Measurements from ENCODE around the gene PPP1R9A.

Gene PPP1R9A

GRCh38 chr7:95089414-95090315 lies 182.3 kb downstream of the PPP1R9A start:
- H3K36me3 ChIP-seq (ENCODE audit: control insufficient read depth, insufficient read depth, low read length), result no peaks in the 10 kb centered on the region
- H3K27me3 ChIP-seq (replicated peaks; ENCODE audit: control insufficient read depth, insufficient read depth, low read length, poor library complexity, severe bottlenecking), result no peaks in the 10 kb centered on the region
- DNase-seq, result no peak
- H3K4me3 ChIP-seq (ENCODE audit: insufficient read depth, low read depth, low read length, poor library complexity, severe bottlenecking), result no peak overlapping the region
- H3K27ac ChIP-seq (ENCODE audit: insufficient read depth, low read length, poor library complexity, severe bottlenecking), result no peak overlapping the region
- no peaks in the 10 kb centered on the region for H3K4me1 ChIP-seq (ENCODE audit: control insufficient read depth, insufficient read depth, low read length, poor library complexity, severe bottlenecking)
- H3K9me3 ChIP-seq (ENCODE audit: control insufficient read depth, low read length), result no peaks in the 10 kb centered on the region

- no peaks in the 10 kb centered on the region for H3K9me3 ChIP-seq (ENCODE audit: control insufficient read depth, low read length)
- H3K27ac ChIP-seq (ENCODE audit: insufficient read depth, low read length, poor library complexity, severe bottlenecking), result no peak overlapping the region
- no peaks in the 10 kb centered on the region for H3K4me1 ChIP-seq (ENCODE audit: control insufficient read depth, insufficient read depth, low read length, poor library complexity, severe bottlenecking)
- no peak for DNase-seq
- no peaks in the 10 kb centered on the region for H3K27me3 ChIP-seq (replicated peaks; ENCODE audit: control insufficient read depth, insufficient read depth, low read length, poor library complexity, severe bottlenecking)
- H3K36me3 ChIP-seq (ENCODE audit: control insufficient read depth, insufficient read depth, low read length), result no peaks in the 10 kb centered on the region
- no peak overlapping the region for H3K4me3 ChIP-seq (ENCODE audit: insufficient read depth, low read depth, low read length, poor library complexity, severe bottlenecking)
Measured at GRCh38 chr7:95092324-95092723, 184.9 kb downstream of the PPP1R9A start.

- Histone ChIP-seq H3K9me3 (ENCODE audit: control insufficient read depth, low read length) (no peaks in the 10 kb centered on the region), H3K27me3 (replicated peaks; ENCODE audit: control insufficient read depth, insufficient read depth, low read length, poor library complexity, severe bottlenecking) (no peaks in the 10 kb centered on the region), H3K4me3 (ENCODE audit: insufficient read depth, low read depth, low read length, poor library complexity, severe bottlenecking) (no peak overlapping the region), H3K27ac (ENCODE audit: insufficient read depth, low read length, poor library complexity, severe bottlenecking) (no peak overlapping the region), H3K36me3 (ENCODE audit: control insufficient read depth, insufficient read depth, low read length) (no peaks in the 10 kb centered on the region), H3K4me1 (ENCODE audit: control insufficient read depth, insufficient read depth, low read length, poor library complexity, severe bottlenecking) (no peaks in the 10 kb centered on the region)
- no peak for DNase-seq
Measured at GRCh38 chr7:95095259-95095965, 188.0 kb downstream of the PPP1R9A start.

- no peak overlapping the region for H3K4me3 ChIP-seq (ENCODE audit: insufficient read depth, low read depth, low read length, poor library complexity, severe bottlenecking)
- H3K4me1 ChIP-seq (ENCODE audit: control insufficient read depth, insufficient read depth, low read length, poor library complexity, severe bottlenecking), result no peaks in the 10 kb centered on the region
- H3K27me3 ChIP-seq (replicated peaks; ENCODE audit: control insufficient read depth, insufficient read depth, low read length, poor library complexity, severe bottlenecking), result no peaks in the 10 kb centered on the region
- no peaks in the 10 kb centered on the region for H3K9me3 ChIP-seq (ENCODE audit: control insufficient read depth, low read length)
- H3K27ac ChIP-seq (ENCODE audit: insufficient read depth, low read length, poor library complexity, severe bottlenecking), result no peak overlapping the region
- no peak for DNase-seq
- H3K36me3 ChIP-seq (ENCODE audit: control insufficient read depth, insufficient read depth, low read length), result no peaks in the 10 kb centered on the region
Measured at GRCh38 chr7:95095966-95096540, 188.7 kb downstream of the PPP1R9A start.

GRCh38 chr7:95097291-95097690 lies 189.9 kb downstream of the PPP1R9A start:
- DNase-seq, result no peak
- H3K4me1 ChIP-seq (ENCODE audit: control insufficient read depth, insufficient read depth, low read length, poor library complexity, severe bottlenecking), result no peaks in the 10 kb centered on the region

GRCh38 chr7:95097851-95098250 lies 190.5 kb downstream of the PPP1R9A start:
- Histone ChIP-seq H3K36me3 (ENCODE audit: control insufficient read depth, insufficient read depth, low read length) (no peaks in the 10 kb centered on the region), H3K27me3 (replicated peaks; ENCODE audit: control insufficient read depth, insufficient read depth, low read length, poor library complexity, severe bottlenecking) (no peaks in the 10 kb centered on the region), H3K4me3 (ENCODE audit: insufficient read depth, low read depth, low read length, poor library complexity, severe bottlenecking) (no peak overlapping the region), H3K9me3 (ENCODE audit: control insufficient read depth, low read length) (no peaks in the 10 kb centered on the region), H3K27ac (ENCODE audit: insufficient read depth, low read length, poor library complexity, severe bottlenecking) (no peak overlapping the region), H3K4me1 (ENCODE audit: control insufficient read depth, insufficient read depth, low read length, poor library complexity, severe bottlenecking) (no peaks in the 10 kb centered on the region)
- no peak for DNase-seq

More at GRCh38 chr7:95097291-95097690, 189.9 kb downstream of the PPP1R9A start:
- H3K36me3 ChIP-seq (ENCODE audit: control insufficient read depth, insufficient read depth, low read length), result no peaks in the 10 kb centered on the region
- H3K4me3 ChIP-seq (ENCODE audit: insufficient read depth, low read depth, low read length, poor library complexity, severe bottlenecking), result no peak overlapping the region
- no peaks in the 10 kb centered on the region for H3K9me3 ChIP-seq (ENCODE audit: control insufficient read depth, low read length)
- H3K27ac ChIP-seq (ENCODE audit: insufficient read depth, low read length, poor library complexity, severe bottlenecking), result no peak overlapping the region
- no peaks in the 10 kb centered on the region for H3K27me3 ChIP-seq (replicated peaks; ENCODE audit: control insufficient read depth, insufficient read depth, low read length, poor library complexity, severe bottlenecking)

GRCh38 chr7:95099106-95099505 lies 191.7 kb downstream of the PPP1R9A start:
- no peak overlapping the region for H3K27ac ChIP-seq (ENCODE audit: insufficient read depth, low read length, poor library complexity, severe bottlenecking)

GRCh38 chr7:95101422-95101821 lies 194.0 kb downstream of the PPP1R9A start:
- no peak for DNase-seq
- H3K27me3 ChIP-seq (replicated peaks; ENCODE audit: control insufficient read depth, insufficient read depth, low read length, poor library complexity, severe bottlenecking), result no peaks in the 10 kb centered on the region
- H3K27ac ChIP-seq (ENCODE audit: insufficient read depth, low read length, poor library complexity, severe bottlenecking), result no peak overlapping the region
- no peaks in the 10 kb centered on the region for H3K9me3 ChIP-seq (ENCODE audit: control insufficient read depth, low read length)
- H3K36me3 ChIP-seq (ENCODE audit: control insufficient read depth, insufficient read depth, low read length), result no peaks in the 10 kb centered on the region
- no peaks in the 10 kb centered on the region for H3K4me1 ChIP-seq (ENCODE audit: control insufficient read depth, insufficient read depth, low read length, poor library complexity, severe bottlenecking)
- H3K4me3 ChIP-seq (ENCODE audit: insufficient read depth, low read depth, low read length, poor library complexity, severe bottlenecking), result no peak overlapping the region

More at GRCh38 chr7:95099106-95099505, 191.7 kb downstream of the PPP1R9A start:
- no peak for DNase-seq
- H3K27me3 ChIP-seq (replicated peaks; ENCODE audit: control insufficient read depth, insufficient read depth, low read length, poor library complexity, severe bottlenecking), result no peaks in the 10 kb centered on the region
- no peaks in the 10 kb centered on the region for H3K4me1 ChIP-seq (ENCODE audit: control insufficient read depth, insufficient read depth, low read length, poor library complexity, severe bottlenecking)
- no peak overlapping the region for H3K4me3 ChIP-seq (ENCODE audit: insufficient read depth, low read depth, low read length, poor library complexity, severe bottlenecking)
- no peaks in the 10 kb centered on the region for H3K9me3 ChIP-seq (ENCODE audit: control insufficient read depth, low read length)
- no peaks in the 10 kb centered on the region for H3K36me3 ChIP-seq (ENCODE audit: control insufficient read depth, insufficient read depth, low read length)

- Histone ChIP-seq H3K36me3 (ENCODE audit: control insufficient read depth, insufficient read depth, low read length) (no peaks in the 10 kb centered on the region), H3K27ac (ENCODE audit: insufficient read depth, low read length, poor library complexity, severe bottlenecking) (no peak overlapping the region), H3K4me3 (ENCODE audit: insufficient read depth, low read depth, low read length, poor library complexity, severe bottlenecking) (no peak overlapping the region), H3K27me3 (replicated peaks; ENCODE audit: control insufficient read depth, insufficient read depth, low read length, poor library complexity, severe bottlenecking) (no peaks in the 10 kb centered on the region), H3K4me1 (ENCODE audit: control insufficient read depth, insufficient read depth, low read length, poor library complexity, severe bottlenecking) (no peaks in the 10 kb centered on the region), H3K9me3 (ENCODE audit: control insufficient read depth, low read length) (no peaks in the 10 kb centered on the region)
- no peak for DNase-seq
Measured at GRCh38 chr7:95102662-95103061, 195.3 kb downstream of the PPP1R9A start.

- Histone ChIP-seq H3K36me3 (ENCODE audit: control insufficient read depth, insufficient read depth, low read length) (no peaks in the 10 kb centered on the region), H3K27ac (ENCODE audit: insufficient read depth, low read length, poor library complexity, severe bottlenecking) (no peak overlapping the region), H3K4me1 (ENCODE audit: control insufficient read depth, insufficient read depth, low read length, poor library complexity, severe bottlenecking) (no peaks in the 10 kb centered on the region), H3K4me3 (ENCODE audit: insufficient read depth, low read depth, low read length, poor library complexity, severe bottlenecking) (no peak overlapping the region), H3K9me3 (ENCODE audit: control insufficient read depth, low read length) (no peaks in the 10 kb centered on the region), H3K27me3 (replicated peaks; ENCODE audit: control insufficient read depth, insufficient read depth, low read length, poor library complexity, severe bottlenecking) (no peaks in the 10 kb centered on the region)
- DNase-seq, result no peak
Measured at GRCh38 chr7:95104739-95105138, 197.3 kb downstream of the PPP1R9A start.

Data from effector memory CD4-positive, alpha-beta T cell (primary cell).